Hematopoietic multipotent progenitor cell treated with erythropoietin and hydrocortisone succinate and interleukin-3 and kit ligand, for 6 days (in vitro differentiated cells): ENCODE results near the gene ATOX1.

Source experiments
- DNase-seq: peaks from one replicate; pipeline ENCODE4 v3.0.0-alpha.2; 2015

Gene ATOX1

GRCh38 chr5:151694035-151694485 lies 64.4 kb downstream of the ATOX1 start:
- DNase-seq = no peak
